HK-2 (cell line): ENCODE data around the gene ATXN10.

Source experiments
- DNase-seq: peaks from one replicate; pipeline ENCODE4 v3.0.0-alpha.2; 2018; ENCODE audit not compliant: unreplicated experiment

The ATXN10 gene

GRCh38 chr22:45877651-45878050 lies 206.0 kb downstream of the ATXN10 start:
- DNase-seq = no peak

- DNase-seq = no peak
Observed at GRCh38 chr22:45878051-45878781, 206.6 kb downstream of the ATXN10 start.

GRCh38 chr22:45878901-45879551 lies 207.4 kb downstream of the ATXN10 start:
- DNase-seq = no peak

- DNase-seq = no peak
Observed at GRCh38 chr22:45879552-45879949, 207.9 kb downstream of the ATXN10 start.

- DNase-seq = no peak
Observed at GRCh38 chr22:45880091-45880715, 208.6 kb downstream of the ATXN10 start.

- DNase-seq = no peak
Observed at GRCh38 chr22:45880716-45881523, 209.3 kb downstream of the ATXN10 start.

- DNase-seq = no peak
Observed at GRCh38 chr22:45881524-45881875, 209.9 kb downstream of the ATXN10 start.

GRCh38 chr22:45882881-45883810 lies 211.5 kb downstream of the ATXN10 start:
- no peak for DNase-seq

- DNase-seq = no peak
Observed at GRCh38 chr22:45883811-45884170, 212.2 kb downstream of the ATXN10 start.

GRCh38 chr22:45884201-45885062 lies 212.8 kb downstream of the ATXN10 start:
- DNase-seq = no peak

GRCh38 chr22:45885171-45885840 lies 213.7 kb downstream of the ATXN10 start:
- no peak for DNase-seq

GRCh38 chr22:45885941-45886395 lies 214.3 kb downstream of the ATXN10 start:
- DNase-seq = no peak

GRCh38 chr22:45886540-45886939 lies 214.9 kb downstream of the ATXN10 start:
- no peak for DNase-seq

- no peak for DNase-seq
Observed at GRCh38 chr22:45887202-45888131, 215.8 kb downstream of the ATXN10 start.

GRCh38 chr22:45888221-45889092 lies 216.8 kb downstream of the ATXN10 start:
- DNase-seq = no peak

- DNase-seq = no peak
Observed at GRCh38 chr22:45889093-45889538, 217.5 kb downstream of the ATXN10 start.
